HEK293T (cell line): Measurements from ENCODE around the gene CAMSAP1.
A peak's percentile ranks its signal among the peaks of the same experiment; 100 is the strongest.

Experiments used
- CTCF ChIA-PET: fragments of 350-600 bp; formaldehyde crosslinking; extraction: SDS; loops from one replicate; lab custom pipeline; 2021; ENCODE audit warnings: antibody characterized with exemption, inconsistent platforms; lab: Yijun Ruan, JAX
- POLR2A ChIA-PET: fragments of 350-600 bp; formaldehyde crosslinking; extraction: SDS; loops from one replicate; lab custom pipeline; 2020; ENCODE audit warnings: antibody characterized with exemption, inconsistent platforms; lab: Yijun Ruan, JAX
- DNase-seq: peaks from one replicate; pipeline ENCODE4 v3.0.0; 2012; ENCODE audit warnings: mixed read lengths; ENCODE audit errors: extremely low spot score
- ARNT ChIP-seq: fragments of 450-650 bp; IDR thresholded peaks from 2 replicates; pipeline ENCODE4 v1.6.1; 2017; ENCODE audit warnings: mild to moderate bottlenecking
- BHLHE40 ChIP-seq: fragments of 450-650 bp; IDR thresholded peaks from 2 replicates; pipeline ENCODE4 v1.6.1; 2016; ENCODE audit warnings: mild to moderate bottlenecking, moderate library complexity, borderline replicate concordance
- CTBP1 ChIP-seq: fragments of 450-650 bp; IDR thresholded peaks from 2 replicates; pipeline ENCODE4 v1.6.1; 2016; ENCODE audit warnings: borderline replicate concordance
- ELF4 ChIP-seq: fragments of 450-650 bp; IDR thresholded peaks from 2 replicates; pipeline ENCODE4 v1.6.1; 2017; ENCODE audit warnings: antibody characterized with exemption
- FOXA1 ChIP-seq: fragments of 450-650 bp; IDR thresholded peaks from 2 replicates; pipeline ENCODE4 v1.6.1; 2016; ENCODE audit warnings: mild to moderate bottlenecking
- FOXK2 ChIP-seq: fragments of 450-650 bp; IDR thresholded peaks from 2 replicates; pipeline ENCODE4 v1.6.1; 2016; ENCODE audit warnings: mild to moderate bottlenecking
- FOXM1 ChIP-seq: fragments of 450-650 bp; IDR thresholded peaks from 2 replicates; pipeline ENCODE4 v1.6.1; 2017; ENCODE audit warnings: mild to moderate bottlenecking, borderline replicate concordance
- HDGF ChIP-seq: fragments of 450-650 bp; IDR thresholded peaks from 2 replicates; pipeline ENCODE4 v1.6.1; 2017; ENCODE audit warnings: antibody characterized with exemption, borderline replicate concordance
- L3MBTL2 ChIP-seq: fragments of 450-650 bp; conservative IDR thresholded peaks from 2 replicates; pipeline ENCODE4 v1.6.1; 2016; ENCODE audit warnings: mild to moderate bottlenecking
- LEF1 ChIP-seq: fragments of 450-650 bp; IDR thresholded peaks from 2 replicates; pipeline ENCODE4 v1.6.1; 2017; ENCODE audit warnings: mild to moderate bottlenecking, borderline replicate concordance
- NFRKB ChIP-seq: fragments of 450-650 bp; IDR thresholded peaks from 2 replicates; pipeline ENCODE4 v1.6.1; 2016; ENCODE audit warnings: mild to moderate bottlenecking, moderate library complexity
- SP1 ChIP-seq: fragments of 450-650 bp; IDR thresholded peaks from 2 replicates; pipeline ENCODE4 v1.6.1; 2017
- SUZ12 ChIP-seq: fragments of 450-650 bp; IDR thresholded peaks from 2 replicates; pipeline ENCODE4 v1.6.1; 2016; ENCODE audit warnings: mild to moderate bottlenecking
- TARDBP ChIP-seq: fragments of 450-650 bp; IDR thresholded peaks from 2 replicates; pipeline ENCODE4 v1.6.1; 2016
- ZNF384 ChIP-seq: fragments of 450-650 bp; IDR thresholded peaks from 2 replicates; pipeline ENCODE4 v1.6.1; 2016
- TF ChIP-seq, protein P1 (sequence below): fragments of 450-650 bp; IDR thresholded peaks from 2 replicates; pipeline ENCODE4 v1.6.1; 2016

The CAMSAP1 gene

GRCh38 chr9:135931349-135931820 is 24.0 kb upstream of the CAMSAP1 start:
- ChIA-PET CTCF (no interaction called here), POLR2A (no interaction called here)
- no peak for DNase-seq
- TF ChIP-seq ELF4 (no peak), FOXM1 (no peak), SP1 (no peak), NFRKB (no peak), HDGF (no peak), L3MBTL2 (no peak), SUZ12 (no peak), CTBP1 (no peak), LEF1 (no peak), TARDBP (no peak)

GRCh38 chr9:135930446-135931345 is 23.4 kb upstream of the CAMSAP1 start:
- ChIA-PET POLR2A (no interaction called here), CTCF (no interaction called here)
- no peak for DNase-seq
- TF ChIP-seq FOXM1 (no peak), ELF4 (no peak), FOXA1 (no peak), HDGF (no peak), ZNF384 (no peak), L3MBTL2 (no peak), ARNT (no peak), CTBP1 (no peak), TARDBP (no peak), NFRKB (no peak), LEF1 (no peak), SP1 (no peak), BHLHE40 (no peak), SUZ12 (no peak), FOXK2 (no peak)
- TF ChIP-seq, protein P1, sequence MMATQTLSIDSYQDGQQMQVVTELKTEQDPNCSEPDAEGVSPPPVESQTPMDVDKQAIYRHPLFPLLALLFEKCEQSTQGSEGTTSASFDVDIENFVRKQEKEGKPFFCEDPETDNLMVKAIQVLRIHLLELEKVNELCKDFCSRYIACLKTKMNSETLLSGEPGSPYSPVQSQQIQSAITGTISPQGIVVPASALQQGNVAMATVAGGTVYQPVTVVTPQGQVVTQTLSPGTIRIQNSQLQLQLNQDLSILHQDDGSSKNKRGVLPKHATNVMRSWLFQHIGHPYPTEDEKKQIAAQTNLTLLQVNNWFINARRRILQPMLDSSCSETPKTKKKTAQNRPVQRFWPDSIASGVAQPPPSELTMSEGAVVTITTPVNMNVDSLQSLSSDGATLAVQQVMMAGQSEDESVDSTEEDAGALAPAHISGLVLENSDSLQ = no peak

- no peak for TF ChIP-seq SUZ12
- POLR2A ChIA-PET = no interaction called here
- CTCF ChIA-PET = no interaction called here
- DNase-seq = no peak
Observed at GRCh38 chr9:135929656-135930445, 22.5 kb upstream of the CAMSAP1 start.

DNA sequence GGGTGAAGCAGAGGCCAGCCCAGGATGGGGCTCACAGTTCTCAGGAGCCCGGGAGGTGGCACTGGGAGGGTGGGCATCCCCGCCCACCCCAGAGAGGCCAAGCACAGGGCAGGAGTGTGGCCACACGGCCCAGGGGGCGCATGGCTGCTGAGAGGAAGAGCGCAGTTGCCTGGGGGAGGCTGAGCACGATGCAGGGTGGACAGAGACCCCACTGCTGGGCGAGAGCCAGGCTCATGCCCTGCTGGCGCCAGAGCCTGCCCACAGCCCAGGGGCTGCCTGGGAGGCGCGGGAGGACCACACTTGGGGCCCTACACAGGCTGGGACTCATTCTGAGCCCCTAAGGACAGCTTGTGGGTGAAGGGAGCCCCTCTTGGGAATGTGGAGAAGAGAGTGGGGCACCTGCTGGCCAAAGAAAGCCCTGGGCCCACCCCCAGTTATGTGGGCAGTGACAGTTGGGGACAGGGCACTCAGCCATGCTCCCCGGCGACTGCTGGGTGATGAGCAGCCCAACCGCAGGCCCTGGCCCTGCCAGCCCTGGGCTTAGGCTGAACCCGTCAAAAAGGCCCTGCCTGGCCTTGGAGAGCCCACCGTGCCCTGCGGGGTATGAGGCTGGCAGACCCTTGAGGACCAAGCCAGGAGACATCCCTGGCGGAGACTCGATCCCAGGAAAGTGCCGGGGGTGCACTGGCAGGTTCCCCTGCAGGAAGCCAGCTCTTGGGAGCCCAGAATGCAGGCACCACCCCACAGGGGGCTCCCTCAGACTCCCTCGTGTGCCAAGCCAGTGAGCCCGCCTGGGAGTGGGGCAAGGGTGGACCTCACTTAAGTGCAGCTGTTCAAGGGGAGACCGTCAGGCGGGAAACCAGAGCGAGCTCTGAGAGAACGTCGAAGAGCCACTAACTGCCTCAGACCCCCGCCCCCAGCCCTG is 21.6 kb upstream of the CAMSAP1 start:
- TF ChIP-seq SP1 = no peak
- no peak for TF ChIP-seq ZNF384
- ChIA-PET CTCF (no interaction called here), POLR2A (no interaction called here)
- DNase-seq = no peak

DNA sequence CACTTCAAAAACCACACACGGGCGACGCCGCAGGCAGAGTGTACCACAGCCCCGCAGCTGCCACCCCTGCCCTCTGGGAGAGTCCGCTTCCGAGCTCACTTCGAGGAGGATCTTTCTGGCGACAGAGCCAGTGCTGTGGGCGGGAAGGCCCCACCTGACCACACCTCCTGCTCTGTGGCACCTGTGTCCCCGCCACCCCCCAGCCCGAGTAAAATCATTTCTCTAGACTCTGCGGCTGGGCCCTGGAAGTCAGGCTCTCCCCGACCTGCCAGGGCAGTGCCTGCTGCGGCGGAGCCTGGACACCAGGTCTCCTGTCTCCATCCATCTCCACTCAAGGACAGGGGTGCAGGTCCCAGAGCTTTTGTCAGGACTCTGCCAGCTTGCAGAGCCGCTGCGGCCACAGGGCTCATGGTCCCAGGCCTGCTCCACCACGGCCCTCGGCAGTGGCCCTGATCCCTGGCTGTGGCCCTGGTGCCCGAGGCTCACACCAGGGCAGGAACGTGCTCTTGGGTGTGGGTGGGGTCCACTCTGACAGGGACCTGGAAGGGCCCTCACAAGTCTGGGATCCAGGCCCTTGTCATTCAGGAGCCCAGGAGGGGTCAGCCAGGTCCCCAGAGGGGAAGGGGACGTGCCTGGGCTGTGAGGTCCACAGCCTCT is 20.9 kb upstream of the CAMSAP1 start:
- POLR2A ChIA-PET = no interaction called here
- CTCF ChIA-PET = no interaction called here
- TF ChIP-seq NFRKB = no peak
- no peak for DNase-seq

DNA sequence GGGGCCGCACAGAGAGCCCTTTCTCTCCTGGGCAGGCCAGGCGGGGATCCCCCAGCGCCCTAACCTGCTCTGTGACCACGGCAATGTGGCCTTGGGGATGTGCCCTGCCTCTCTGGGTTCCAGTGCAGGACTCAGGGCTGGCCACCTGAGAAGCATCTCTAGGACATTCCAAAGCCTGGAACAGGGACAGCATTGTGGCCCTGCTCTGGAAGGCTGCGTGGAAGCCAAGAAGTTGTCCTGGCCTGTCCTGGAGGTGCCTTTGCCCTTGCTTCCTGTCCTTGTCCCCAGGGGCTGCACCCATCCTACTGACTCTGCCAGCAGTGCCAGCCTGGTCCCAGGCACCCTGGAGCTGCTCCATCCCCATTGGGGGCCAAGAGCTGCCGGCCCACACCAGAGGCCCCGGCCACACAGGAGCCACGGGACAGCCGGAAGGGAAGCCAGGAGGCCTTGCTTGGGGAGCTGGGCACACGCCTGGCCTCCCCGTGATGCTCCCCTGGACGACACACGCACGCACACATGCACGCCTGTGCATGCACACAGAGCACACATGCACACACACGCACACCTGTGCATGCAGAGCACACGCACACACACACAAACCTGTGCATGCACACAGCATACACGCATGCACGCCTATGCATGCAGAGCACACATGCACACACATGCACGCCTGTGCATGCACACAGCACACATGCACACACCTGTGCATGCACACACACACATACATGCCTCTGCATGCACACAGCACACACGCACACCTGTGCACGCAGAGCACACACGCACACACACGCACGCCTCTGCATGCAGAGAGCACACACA is 20.1 kb upstream of the CAMSAP1 start:
- DNase-seq = no peak
- TF ChIP-seq, protein P1 = no peak
- TF ChIP-seq TARDBP = peak; percentile 49; the same call in 1 of the 2 replicates
- TF ChIP-seq NFRKB = no peak
- no peak for TF ChIP-seq SUZ12
- TF ChIP-seq CTBP1 = no peak
- ChIA-PET POLR2A (no interaction called here), CTCF (no interaction called here)
